Omental fat pad (tissue), 4 donors: ENCODE results near the gene CADM1. TPM values are rescaled to one million over a fixed set of nuclear protein-coding genes. Genes with fewer than 3 reads are reported as not detected.

Experiments used
- ATAC-seq: fragments of 150-250 bp; one replicate; pipeline ENCODE4 v1.9.1; 2016; ENCODE audit warnings: mild to moderate bottlenecking, moderate library complexity; ENCODE audit not compliant: low FRiP score
- DNase-seq: peaks from one replicate; pipeline ENCODE4 v3.0.0-alpha.2; 2019; ENCODE audit warnings: low spot score
- total RNA-seq, 4 donors: library from RNA; depleted of rRNA; stranded (reverse); fragments of >200 nt; gene quantifications; one replicate each; pipeline ENCODE4 v1.1.0, GENCODE V29; 2016
- TF ChIP-seq, protein P1 (sequence below), 3 donors: fragments of 450-650 bp; IDR thresholded peaks; one replicate each; pipeline ENCODE4 v1.5.1; 2016 to 2017; ENCODE audit warnings: antibody characterized with exemption in 3 of 3, mild to moderate bottlenecking in 3 of 3, moderate library complexity in 2 of 3

CADM1 gene
- total RNA-seq, 4 donors from 2014 or later = 5.8 to 27.9 (median 14.9) TPM

DNA sequence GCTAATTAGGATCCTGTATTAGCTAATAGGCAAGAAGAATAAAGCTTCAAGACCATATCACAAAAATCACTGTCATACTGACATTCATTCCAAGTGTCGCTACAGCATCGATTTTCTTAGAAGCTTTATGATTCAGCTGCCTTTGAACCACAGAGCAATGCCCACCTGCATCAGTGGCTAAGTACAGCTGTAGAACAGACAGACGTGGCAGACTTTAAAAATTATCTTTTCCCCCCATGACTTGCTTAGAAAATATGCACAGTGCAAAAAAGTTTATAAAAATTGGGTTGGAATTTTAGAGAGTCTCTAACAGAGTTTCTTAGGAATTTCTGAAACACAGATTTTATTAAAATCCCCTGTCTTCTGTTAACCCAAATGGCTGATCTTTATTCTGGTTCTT is 120.8 kb downstream of the CADM1 start:
- DNase-seq (no peak), ATAC-seq (no peak)
- TF ChIP-seq, protein P1, sequence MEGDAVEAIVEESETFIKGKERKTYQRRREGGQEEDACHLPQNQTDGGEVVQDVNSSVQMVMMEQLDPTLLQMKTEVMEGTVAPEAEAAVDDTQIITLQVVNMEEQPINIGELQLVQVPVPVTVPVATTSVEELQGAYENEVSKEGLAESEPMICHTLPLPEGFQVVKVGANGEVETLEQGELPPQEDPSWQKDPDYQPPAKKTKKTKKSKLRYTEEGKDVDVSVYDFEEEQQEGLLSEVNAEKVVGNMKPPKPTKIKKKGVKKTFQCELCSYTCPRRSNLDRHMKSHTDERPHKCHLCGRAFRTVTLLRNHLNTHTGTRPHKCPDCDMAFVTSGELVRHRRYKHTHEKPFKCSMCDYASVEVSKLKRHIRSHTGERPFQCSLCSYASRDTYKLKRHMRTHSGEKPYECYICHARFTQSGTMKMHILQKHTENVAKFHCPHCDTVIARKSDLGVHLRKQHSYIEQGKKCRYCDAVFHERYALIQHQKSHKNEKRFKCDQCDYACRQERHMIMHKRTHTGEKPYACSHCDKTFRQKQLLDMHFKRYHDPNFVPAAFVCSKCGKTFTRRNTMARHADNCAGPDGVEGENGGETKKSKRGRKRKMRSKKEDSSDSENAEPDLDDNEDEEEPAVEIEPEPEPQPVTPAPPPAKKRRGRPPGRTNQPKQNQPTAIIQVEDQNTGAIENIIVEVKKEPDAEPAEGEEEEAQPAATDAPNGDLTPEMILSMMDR (IDR thresholded peaks at IDR 0.05) = no peak

DNA sequence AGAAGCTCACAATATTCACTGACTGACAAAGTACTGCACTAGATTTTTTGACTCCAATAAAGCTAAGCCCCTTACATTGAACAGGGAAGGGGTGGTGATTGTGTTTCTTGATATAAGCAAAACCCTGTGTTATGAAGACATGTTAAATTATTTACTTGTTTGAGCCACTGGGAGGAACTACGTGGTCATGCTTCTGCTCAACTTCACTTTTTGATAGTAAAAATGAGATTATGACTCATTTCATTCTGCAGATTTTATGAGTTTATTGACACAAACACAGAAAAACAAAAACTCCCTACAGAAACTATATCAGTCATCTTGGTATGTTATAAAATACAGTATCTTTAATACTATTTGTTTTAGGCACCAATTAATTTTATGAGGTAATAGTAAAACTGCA is 124.7 kb downstream of the CADM1 start:
- TF ChIP-seq, protein P1 (IDR thresholded peaks at IDR 0.05) = no peak
- no peak for ATAC-seq

DNA sequence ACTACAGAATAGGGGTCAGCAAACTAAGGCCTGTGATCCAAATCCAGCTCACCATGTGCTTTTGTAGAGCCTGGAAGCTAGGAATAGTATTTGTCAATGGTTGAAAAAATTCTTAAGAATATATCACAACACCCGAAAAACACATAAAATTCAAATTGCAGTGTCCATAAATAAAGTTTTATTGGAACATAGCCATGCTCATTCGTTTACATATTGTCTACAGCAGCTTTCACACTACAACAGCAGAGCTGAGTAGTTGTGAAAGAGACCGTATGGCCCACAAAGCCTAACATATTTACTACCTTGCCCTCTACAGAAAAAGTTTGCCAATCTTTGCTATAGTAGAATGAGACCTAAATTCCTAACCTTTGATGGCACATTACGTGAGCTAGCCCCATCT is 125.7 kb downstream of the CADM1 start:
- ATAC-seq (no peak), DNase-seq (no peak)
- TF ChIP-seq, protein P1 (IDR thresholded peaks at IDR 0.05) = no peak

More for the DNA sequence above, 124.7 kb downstream of the CADM1 start:
- no peak for DNase-seq

DNA sequence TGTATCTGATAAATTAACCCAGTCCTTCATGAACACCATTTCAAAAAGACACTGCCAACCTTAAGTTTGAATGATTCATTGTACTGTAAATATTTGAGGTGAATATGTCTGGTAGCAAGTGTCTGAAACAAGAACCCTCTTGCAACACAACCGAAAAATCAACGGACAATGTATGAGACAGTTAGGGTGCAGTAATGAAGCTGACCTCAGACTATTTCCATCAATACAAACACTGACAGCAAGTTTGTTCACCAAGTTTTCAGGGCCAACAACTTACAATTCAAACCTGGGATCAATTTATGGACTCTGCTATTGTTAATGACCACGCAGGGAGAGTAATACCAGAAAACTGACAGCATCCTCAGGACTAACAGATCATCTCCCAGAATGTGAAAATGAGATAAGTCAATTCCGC is 126.3 kb downstream of the CADM1 start:
- DNase-seq (no peak), ATAC-seq (no peak)
- TF ChIP-seq, protein P1 (IDR thresholded peaks at IDR 0.05) = no peak

DNA sequence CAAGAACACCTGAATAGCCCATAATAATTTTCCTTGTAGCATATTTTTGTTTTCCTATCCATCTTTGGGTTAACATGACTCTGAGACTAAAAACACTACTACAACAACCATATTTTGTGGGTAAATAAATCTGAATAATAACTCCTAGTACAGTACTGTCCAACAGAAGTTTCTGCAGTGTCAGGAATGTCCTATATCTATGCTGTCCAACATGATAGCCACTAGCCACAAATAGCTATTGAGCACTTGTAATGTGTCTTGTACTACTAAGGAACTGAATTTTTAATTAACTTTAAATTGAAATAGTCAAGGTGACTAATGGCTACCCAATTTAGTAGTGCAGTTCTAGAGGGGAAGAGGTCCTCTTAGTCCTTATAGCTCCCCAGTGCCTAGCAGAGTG is 135.6 kb downstream of the CADM1 start:
- DNase-seq (no peak), ATAC-seq (no peak)
- TF ChIP-seq, protein P1 (IDR thresholded peaks at IDR 0.05) = no peak

DNA sequence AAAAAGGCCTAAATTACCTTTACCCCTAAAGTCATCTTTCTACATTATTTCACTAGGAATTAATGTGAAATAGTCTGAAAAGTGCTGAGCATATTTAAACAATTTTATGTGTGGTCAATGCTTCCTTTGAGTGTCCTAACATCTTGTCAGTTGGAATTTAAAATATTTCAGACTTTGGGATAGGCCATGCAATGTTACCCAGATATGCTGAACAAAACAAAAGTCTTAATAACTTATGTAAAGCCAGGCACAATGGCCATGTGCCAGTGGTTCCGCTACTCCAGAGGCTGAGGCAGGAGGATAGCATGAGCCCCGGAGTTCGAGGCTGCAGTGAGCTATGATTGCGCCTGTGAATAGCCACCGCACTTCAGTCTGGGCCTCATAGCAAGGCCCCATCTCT is 137.4 kb downstream of the CADM1 start:
- TF ChIP-seq, protein P1 (IDR thresholded peaks at IDR 0.05) = no peak
- ATAC-seq = no peak
- DNase-seq = no peak

DNA sequence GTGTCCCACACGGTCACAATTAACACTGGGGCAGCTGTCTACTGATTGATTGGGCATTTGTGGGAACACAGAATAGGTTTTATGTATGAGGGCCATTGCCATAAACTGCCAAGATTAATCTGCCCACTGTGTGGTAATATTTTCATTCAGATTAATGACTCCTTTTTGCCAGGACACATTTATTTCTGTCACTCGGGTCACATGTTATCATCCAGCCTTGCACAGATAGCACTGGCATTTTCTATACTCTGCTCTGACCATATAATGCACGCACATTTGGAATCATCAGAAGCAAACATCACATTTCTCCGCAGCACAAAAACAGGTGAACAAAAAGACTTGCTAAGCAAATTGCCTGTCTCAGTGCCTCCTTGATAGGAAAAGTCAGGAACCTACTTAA is 138.3 kb downstream of the CADM1 start:
- ATAC-seq (no peak), DNase-seq (no peak)
- TF ChIP-seq, protein P1 (IDR thresholded peaks at IDR 0.05) = no peak
